HepG2 (cell line): ENCODE data around the gene ZNF616. TPM values are rescaled to one million over a fixed set of nuclear protein-coding genes. Genes with fewer than 3 reads are reported as not detected.

Source experiments
- ATAC-seq: fragments of 200-7000 bp; cut with Tn5 transposase; 3 replicates; pipeline ENCODE4 v1.9.1; 2020; ENCODE audit warnings: mild to moderate bottlenecking, moderate library complexity
- BruUV-seq: library from RNA; stranded (reverse); fragments of 400-500 nt; replicated peaks from 2 replicates; lab custom pipeline; 2021; lab: Mats Ljungman, UMichigan
- CTCF ChIA-PET: fragments of 300-600 bp; formaldehyde crosslinking; extraction: SDS; loops from one replicate; lab custom pipeline; 2021; ENCODE audit warnings: low total read pairs, inconsistent platforms, low intra/inter-chr PET ratio; lab: Yijun Ruan, JAX
- POLR2A ChIA-PET: fragments of 350-600 bp; sonication (Branson Sonifier 250); formaldehyde crosslinking; loops from one replicate; lab custom pipeline; 2020; ENCODE audit warnings: antibody characterized with exemption, inconsistent platforms; lab: Yijun Ruan, JAX
- DNase-seq: peaks from one replicate; pipeline ENCODE4 v3.0.0-alpha.2; 2015; ENCODE audit warnings: low spot score
- FAIRE-seq: peaks from 3 replicates; lab custom pipeline; 2011; peaks lifted over from hg19 to GRCh38; lab: Jason Lieb, UNC
- H2AFZ ChIP-seq: one replicate; pipeline ENCODE4 v1.6.1; 2011; ENCODE audit warnings: low read length, inconsistent platforms
- H3K27ac ChIP-seq: fragments of 300-600 bp; 3 replicates; pipeline ENCODE4 v1.8.0; 2011; ENCODE audit warnings: mixed run types, mild to moderate bottlenecking, mixed read lengths, low read length, inconsistent platforms; ENCODE audit not compliant: insufficient read depth; ENCODE audit errors: extremely low read length
- H3K27me3 ChIP-seq, 2 experiments: fragments of 200-600 bp in 1 of 2; 2 replicates in 1 of 2; 3 replicates in 1 of 2; pipeline versions ENCODE4 v1.6.0 to v1.8.0; 2011; ENCODE audit warnings: low read length in 2 of 2, mild to moderate bottlenecking in 2 of 2, moderate library complexity in 2 of 2, inconsistent platforms in 1 of 2; ENCODE audit not compliant: insufficient read depth in 2 of 2, control insufficient read depth in 1 of 2
- H3K36me3 ChIP-seq, 2 experiments: fragments of 200-600 bp in 1 of 2; replicated peaks in 1 of 2; 2 replicates in 1 of 2; 3 replicates in 1 of 2; pipeline versions ENCODE4 v1.5.1 to v1.8.0; 2011; ENCODE audit warnings: low read length in 2 of 2, inconsistent platforms in 1 of 2; ENCODE audit not compliant: insufficient read depth in 2 of 2, control insufficient read depth in 1 of 2
- H3K4me1 ChIP-seq: 2 replicates; pipeline ENCODE4 v1.5.1; 2012; ENCODE audit warnings: low read length, inconsistent platforms; ENCODE audit not compliant: insufficient read depth
- H3K4me2 ChIP-seq: 2 replicates; pipeline ENCODE4 v1.6.0; 2011; ENCODE audit warnings: low read depth, low read length, inconsistent platforms
- H3K4me3 ChIP-seq, 3 experiments: fragments of 200-600 bp in 1 of 3; sonication (generic), shearing (Covaris generic) in 1 of 3; replicated peaks in 1 of 3; 2 replicates each; pipeline ENCODE4 v1.5.1; 2011 to 2016; ENCODE audit warnings: low read length in 3 of 3, inconsistent platforms in 2 of 3, low read depth in 2 of 3, mild to moderate bottlenecking in 2 of 3, control low read depth in 1 of 3, mixed read lengths in 1 of 3; ENCODE audit not compliant: insufficient read depth in 1 of 3
- H3K79me2 ChIP-seq: one replicate; pipeline ENCODE4 v1.6.1; 2011; ENCODE audit warnings: low read length, inconsistent platforms; ENCODE audit not compliant: insufficient read depth
- H3K9ac ChIP-seq: 2 replicates; pipeline ENCODE4 v1.6.0; 2011; ENCODE audit warnings: mild to moderate bottlenecking, low read depth, low read length, inconsistent platforms; ENCODE audit not compliant: insufficient read depth
- H3K9me3 ChIP-seq: 2 replicates; pipeline ENCODE4 v1.5.1; 2012; ENCODE audit warnings: mild to moderate bottlenecking, low read length
- H4K20me1 ChIP-seq: 2 replicates; pipeline ENCODE4 v1.6.0; 2011; ENCODE audit warnings: inconsistent platforms, mild to moderate bottlenecking, low read length, moderate library complexity; ENCODE audit not compliant: insufficient read depth
- ASH2L ChIP-seq: fragments of 300-600, 200-600 bp; sonication (generic); IDR thresholded peaks from 2 replicates; pipeline ENCODE4 v1.7.0; 2017; ENCODE audit warnings: low read depth, mild to moderate bottlenecking, moderate library complexity, mixed read lengths, low read length; ENCODE audit not compliant: insufficient read length
- CAMTA2 ChIP-seq: sonication (generic); formaldehyde crosslinking; IDR thresholded peaks from 2 replicates; pipeline ENCODE4 v1.4.0; 2020; ENCODE audit warnings: mild to moderate bottlenecking, missing genetic modification reagents, borderline replicate concordance
- CEBPG ChIP-seq: IDR thresholded peaks from 2 replicates; pipeline ENCODE4 v1.6.1; 2016
- CREB1 ChIP-seq, 2 experiments: fragments of 450-650 bp in 1 of 2; IDR thresholded peaks; 2 replicates each; pipeline ENCODE4 v1.6.1; 2016 to 2017; ENCODE audit warnings: control low read depth in 1 of 2, mild to moderate bottlenecking in 1 of 2, missing compliant biosample characterization in 1 of 2, missing genetic modification characterization in 1 of 2
- HMGA1 ChIP-seq: sonication (generic); formaldehyde crosslinking; conservative IDR thresholded peaks from 2 replicates; pipeline ENCODE4 v1.4.0; 2020; ENCODE audit warnings: missing genetic modification reagents
- HNRNPL ChIP-seq: fragments of 200-400 bp; formaldehyde crosslinking; IDR thresholded peaks from 2 replicates; pipeline ENCODE4 v1.6.1; 2017; ENCODE audit warnings: mild to moderate bottlenecking, low read depth, low read length
- KLF16 ChIP-seq, 2 experiments: sonication (generic) in 1 of 2; formaldehyde crosslinking in 1 of 2; IDR thresholded peaks; 2 replicates each; pipeline versions ENCODE4 v1.6.1 to v1.8.0; 2016 to 2023; ENCODE audit warnings: missing genetic modification reagents in 2 of 2, missing compliant biosample characterization in 1 of 2
- MIXL1 ChIP-seq: IDR thresholded peaks from 2 replicates; pipeline ENCODE4 v1.6.1; 2016
- MXI1 ChIP-seq: IDR thresholded peaks from 3 replicates; pipeline ENCODE4 v1.6.1; 2012; ENCODE audit warnings: low read depth, low read length, inconsistent platforms, borderline replicate concordance
- NR2C2 ChIP-seq: sonication (generic); formaldehyde crosslinking; IDR thresholded peaks from 2 replicates; pipeline ENCODE4 v1.4.0; 2020; ENCODE audit warnings: missing genetic modification reagents, mild to moderate bottlenecking, moderate library complexity, borderline replicate concordance
- PAF1 ChIP-seq: IDR thresholded peaks from 2 replicates; pipeline ENCODE4 v1.6.1; 2016; ENCODE audit warnings: missing genetic modification reagents, missing compliant biosample characterization
- POLR2G ChIP-seq: fragments of 200-400 bp; formaldehyde crosslinking; IDR thresholded peaks from 2 replicates; pipeline ENCODE4 v1.6.1; 2018; ENCODE audit warnings: mild to moderate bottlenecking, low read depth, low read length, moderate library complexity
- REXO4 ChIP-seq: sonication (generic); formaldehyde crosslinking; IDR thresholded peaks from 2 replicates; pipeline ENCODE4 v1.8.0; 2022; ENCODE audit warnings: missing genetic modification reagents, mild to moderate bottlenecking, borderline replicate concordance
- RXRB ChIP-seq: IDR thresholded peaks from 2 replicates; pipeline ENCODE4 v1.6.1; 2016; ENCODE audit warnings: borderline replicate concordance, missing genetic modification reagents, missing compliant biosample characterization
- SAP130 ChIP-seq: IDR thresholded peaks from 2 replicates; pipeline ENCODE4 v1.6.1; 2016; ENCODE audit warnings: low read depth
- SMAD9 ChIP-seq: sonication (generic); formaldehyde crosslinking; IDR thresholded peaks from 2 replicates; pipeline ENCODE4 v1.5.1; 2020; ENCODE audit warnings: mild to moderate bottlenecking, missing genetic modification reagents
- TBP ChIP-seq: sonication (generic); formaldehyde crosslinking; IDR thresholded peaks from 2 replicates; pipeline ENCODE4 v1.5.0; 2020; ENCODE audit warnings: missing genetic modification reagents
- ZBTB39 ChIP-seq: sonication (generic); formaldehyde crosslinking; IDR thresholded peaks from 2 replicates; pipeline ENCODE4 v1.5.0; 2020; ENCODE audit warnings: missing genetic modification reagents
- ZFP36L1 ChIP-seq: sonication (generic); formaldehyde crosslinking; IDR thresholded peaks from 2 replicates; pipeline ENCODE4 v1.8.0; 2022; ENCODE audit warnings: mild to moderate bottlenecking, missing genetic modification reagents, moderate library complexity
- ZNF331 ChIP-seq: sonication (generic); formaldehyde crosslinking; IDR thresholded peaks from 2 replicates; pipeline ENCODE4 v1.4.0; 2020; ENCODE audit warnings: missing genetic modification reagents
- ZNF382 ChIP-seq: sonication (generic); formaldehyde crosslinking; IDR thresholded peaks from 2 replicates; pipeline ENCODE4 v1.5.0; 2020; ENCODE audit warnings: missing genetic modification reagents, mild to moderate bottlenecking, borderline replicate concordance
- ZNF605 ChIP-seq: sonication (generic); formaldehyde crosslinking; IDR thresholded peaks from 2 replicates; pipeline ENCODE4 v1.8.0; 2022; ENCODE audit warnings: mild to moderate bottlenecking, missing genetic modification reagents
- ZNF674 ChIP-seq: sonication (generic); formaldehyde crosslinking; IDR thresholded peaks from 2 replicates; pipeline ENCODE4 v1.5.0; 2020; ENCODE audit warnings: low read depth, mild to moderate bottlenecking, missing genetic modification reagents
- WGBS: methylation state at CpG from one replicate; pipeline ENCODE4 v1.1.6; 2017; ENCODE audit warnings: low lambda C conversion rate; 5-methylcytosine and 5-hydroxymethylcytosine counted together
- in situ Hi-C: cut with HindIII; loops from 2 replicates; pipeline ENCODE4 v1.10.0; 2017; ENCODE audit warnings: low pct_unique_long_range_greater_than_20kb; ENCODE audit not compliant: extremely low pct_ligation_motif_present
- intact Hi-C: fragments of 100-400 bp; cut with micrococcal nuclease; formaldehyde crosslinking; loops from one replicate; pipeline ENCODE4 v1.10.0; 2022; ENCODE audit not compliant: unreplicated experiment
- polyA plus RNA-seq, 8 experiments: library from polyadenylated mRNA; depleted of rRNA in 3 of 8; stranded (reverse) in 7 of 8; unstranded in 1 of 8; fragments of >200 nt; fragmentation: Illumina TruSeq in 4 of 8; extraction: Trizol in 4 of 8; gene quantifications; 2 replicates each; pipeline versions ENCODE4 v1.2.1 to v1.2.3, GENCODE V29; 2011 to 2016; ENCODE audit warnings: low read depth in 4 of 8, missing spikeins in 1 of 8, mixed read lengths in 1 of 8; ENCODE audit not compliant: insufficient read depth in 1 of 8
- total RNA-seq, 5 experiments: library from RNA; depleted of rRNA; stranded (reverse); fragments of >200 nt; fragmentation: Illumina TruSeq; extraction: Trizol; gene quantifications; 2 replicates each; pipeline ENCODE4 v1.2.3, GENCODE V29; 2016; ENCODE audit warnings: low read depth in 1 of 5
- TF ChIP-seq, protein P1 (sequence below): IDR thresholded peaks from 2 replicates; pipeline ENCODE4 v1.6.1; 2016; ENCODE audit warnings: control low read depth

The ZNF616 gene
- total and polyA plus RNA-seq, 2 of the 13 experiments (the other 11 are each of a cell fraction or from before 2014, with no cell fraction given), result 2.2 to 10.4 TPM

GRCh38 chr19:52140032-52140710 lies 433 bp upstream of the ZNF616 start:
- TSS peak; percentile 91 for BruUV-seq
- under 1% methylated on average over 17 of the region's 22 CpGs for WGBS
- ATAC-seq, result peak; percentile 93
- TF ChIP-seq ZNF674 (CRISPR knock-in tag), result no peak
- no peak for TF ChIP-seq ZNF331 (CRISPR knock-in tag)
- TF ChIP-seq, protein P1, sequence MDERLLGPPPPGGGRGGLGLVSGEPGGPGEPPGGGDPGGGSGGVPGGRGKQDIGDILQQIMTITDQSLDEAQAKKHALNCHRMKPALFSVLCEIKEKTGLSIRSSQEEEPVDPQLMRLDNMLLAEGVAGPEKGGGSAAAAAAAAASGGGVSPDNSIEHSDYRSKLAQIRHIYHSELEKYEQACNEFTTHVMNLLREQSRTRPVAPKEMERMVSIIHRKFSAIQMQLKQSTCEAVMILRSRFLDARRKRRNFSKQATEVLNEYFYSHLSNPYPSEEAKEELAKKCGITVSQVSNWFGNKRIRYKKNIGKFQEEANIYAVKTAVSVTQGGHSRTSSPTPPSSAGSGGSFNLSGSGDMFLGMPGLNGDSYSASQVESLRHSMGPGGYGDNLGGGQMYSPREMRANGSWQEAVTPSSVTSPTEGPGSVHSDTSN, result no peak
- TF ChIP-seq CREB1 (IDR thresholded peaks at IDR 0.05), result no peak
- no peak for TF ChIP-seq CREB1 (CRISPR knock-in tag; IDR thresholded peaks at IDR 0.05)
- no peak for TF ChIP-seq CEBPG (CRISPR knock-in tag)
- no peak for TF ChIP-seq REXO4 (CRISPR knock-in tag)
- no peak for TF ChIP-seq SMAD9 (CRISPR knock-in tag)
- no peak for TF ChIP-seq HNRNPL
- TF ChIP-seq MXI1, result peak; percentile 35; the same call in 1 of the 3 replicates
- no peak for TF ChIP-seq ZFP36L1 (CRISPR knock-in tag)
- no peak for TF ChIP-seq ZNF382 (CRISPR knock-in tag)
- no peak for TF ChIP-seq ZBTB39 (CRISPR knock-in tag)
- TF ChIP-seq TBP (CRISPR knock-in tag), result no peak
- no peak for TF ChIP-seq PAF1
- TF ChIP-seq ASH2L, result no peak
- no peak for TF ChIP-seq NR2C2
- TF ChIP-seq KLF16 (CRISPR knock-in tag; IDR thresholded peaks at IDR 0.05), result no peak
- TF ChIP-seq RXRB (CRISPR knock-in tag), result no peak
- no peak for TF ChIP-seq POLR2G
- TF ChIP-seq ZNF605 (CRISPR knock-in tag), result no peak; the same call in 1 of the 2 replicates
- no peak for TF ChIP-seq CAMTA2 (CRISPR knock-in tag)
- TF ChIP-seq MIXL1, result no peak
- TF ChIP-seq SAP130 (CRISPR knock-in tag), result no peak; the same call in 1 of the 2 replicates
- TF ChIP-seq HMGA1 (CRISPR knock-in tag), result no peak

More at GRCh38 chr19:52140032-52140710, 433 bp upstream of the ZNF616 start:
- H3K27me3 ChIP-seq, result no peaks in the 10 kb centered on the region; a peak in 2 of 5 replicates
- peaks cover 25% of the 10 kb centered on the region for H3K4me1 ChIP-seq
- peaks cover 20% of the 10 kb centered on the region for H3K79me2 ChIP-seq
- H3K9me3 ChIP-seq, result peaks cover 47% of the 10 kb centered on the region
- DNase-seq (peak; percentile 54), FAIRE-seq (peak; percentile 46)
- peak overlapping the region; percentile 60 for H3K9ac ChIP-seq
- H3K4me2 ChIP-seq, result peak overlapping the region; percentile 97
- peaks cover 0 to 1% of the 10 kb centered on the region in 2 experiments; a peak in 2 of 5 replicates for H3K36me3 ChIP-seq
- H2AFZ ChIP-seq, result peak overlapping the region; percentile 95
- intact Hi-C loops (no loop called here), in situ Hi-C loops (no loop called here)
- peak overlapping the region; percentile 45 to 96 (median 93) for H3K4me3 ChIP-seq
- POLR2A ChIA-PET, result interaction anchor here (1.5 to 3.9 kb wide), 2 partner anchors 32 to 49 kb away, joined by 8 to 23 read pairs; partner anchors contain the start of genes PPP2R1A and ZNF836
- CTCF ChIA-PET, result interaction anchor here (1.8 kb wide), 1 partner anchor 97 kb away, joined by 17 read pairs; no protein-coding TSS in a partner anchor
- no peaks in the 10 kb centered on the region for H4K20me1 ChIP-seq
- H3K27ac ChIP-seq, result peak overlapping the region; percentile 71
